Lung (tissue), 12 donors: ENCODE measurements around the gene PEPD. TPM values are rescaled to one million over a fixed set of nuclear protein-coding genes. Genes with fewer than 3 reads are reported as not detected.

ENCODE experiments used
- ATAC-seq: fragments of 200-7000 bp; cut with Tn5 transposase; one replicate; pipeline ENCODE4 v1.9.1; 2020; ENCODE audit warnings: moderate number of reproducible peaks; ENCODE audit not compliant: insufficient read depth, low FRiP score
- DNase-seq, 3 donors: peaks; one replicate each; pipeline ENCODE4 v3.0.0-alpha.2; 2013 to 2017
- H3K27ac ChIP-seq, 2 donors: one replicate each; pipeline ENCODE4 v1.5.1; 2013; ENCODE audit warnings: mild to moderate bottlenecking in 2 of 2, moderate library complexity in 2 of 2, control low read depth in 1 of 2, inconsistent platforms in 1 of 2, low read depth in 1 of 2, low read length in 1 of 2
- H3K27me3 ChIP-seq, 3 donors: one replicate each; pipeline ENCODE4 v1.5.1; 2013; ENCODE audit warnings: low read length in 2 of 3; ENCODE audit not compliant: control insufficient read depth in 3 of 3, insufficient read depth in 3 of 3
- H3K36me3 ChIP-seq, 4 donors: one replicate each; pipeline ENCODE4 v1.5.1; 2013; ENCODE audit warnings: low read length in 4 of 4, mild to moderate bottlenecking in 1 of 4, moderate library complexity in 1 of 4; ENCODE audit not compliant: control insufficient read depth in 4 of 4, insufficient read depth in 4 of 4
- H3K4me1 ChIP-seq, 5 donors: one replicate each; pipeline ENCODE4 v1.5.1; 2013; ENCODE audit warnings: low read length in 5 of 5, mild to moderate bottlenecking in 2 of 5, moderate library complexity in 1 of 5; ENCODE audit not compliant: control insufficient read depth in 5 of 5, insufficient read depth in 5 of 5
- H3K4me3 ChIP-seq: one replicate; pipeline ENCODE4 v1.5.1; 2013; ENCODE audit warnings: mild to moderate bottlenecking, control low read depth, moderate library complexity
- H3K9ac ChIP-seq, 2 donors: one replicate each; pipeline ENCODE4 v1.5.1; 2013; ENCODE audit warnings: low read length in 2 of 2, control low read depth in 1 of 2; ENCODE audit not compliant: insufficient read depth in 1 of 2
- H3K9me3 ChIP-seq, 4 donors: one replicate each; pipeline ENCODE4 v1.5.1; 2013; ENCODE audit warnings: low read length in 3 of 4, mild to moderate bottlenecking in 1 of 4, moderate library complexity in 1 of 4; ENCODE audit not compliant: control insufficient read depth in 4 of 4, insufficient read depth in 3 of 4
- CTCF ChIP-seq: IDR thresholded peaks from 2 replicates; pipeline ENCODE4 v1.5.1; 2012; ENCODE audit warnings: mild to moderate bottlenecking; ENCODE audit errors: control extremely low read depth, extremely low read depth
- WGBS, 2 donors: extraction: QIAGEN DNeasy Blood & Tissue Kit; methylation state at CpG; one replicate each; pipeline ENCODE4 v1.1.7; 2013; 5-methylcytosine and 5-hydroxymethylcytosine counted together
- polyA plus RNA-seq, 2 donors: library from polyadenylated mRNA; stranded (reverse); fragments of 200-250 nt; gene quantifications; one replicate each; pipeline ENCODE4 v1.2.1, GENCODE V29; 2013
- total RNA-seq, 2 donors: library from RNA; depleted of rRNA in 1 of 2; stranded (reverse); fragments of >200 nt in 1 of 2; gene quantifications; one replicate each; pipeline ENCODE4 v1.2.1, GENCODE V29; 2014 to 2021
- donor health status: control.
- donor health status: control.
- donor health status: Bipolar disorder and iron deficiency.
- donor health status: healthy.
- donor health status: DM: yes; HTN: yes; CAD: no.

The PEPD gene
- total and polyA plus RNA-seq, 4 donors, result 29.6 to 88.2 (median 73.4) TPM

- peak overlapping the region in 1 of 2 donors; percentile 17 for H3K9ac ChIP-seq
- no peaks in the 10 kb centered on the region for H3K9me3 ChIP-seq
- no peak for TF ChIP-seq CTCF
- peak in 2 of 3 donors; percentile 40 to 73 for DNase-seq
- ATAC-seq, result no peak
- H3K36me3 ChIP-seq, result peaks cover 0 to 7% (median 0%) of the 10 kb centered on the region in 4 donors
- 69 to 80% methylated on average over 8 of the region's 8 CpGs for WGBS, 2 donors
- H3K4me3 ChIP-seq, result no peak overlapping the region
- H3K27me3 ChIP-seq, result no peaks in the 10 kb centered on the region
- H3K4me1 ChIP-seq, result peaks cover 0 to 40% (median 21%) of the 10 kb centered on the region in 5 donors
- no peak overlapping the region for H3K27ac ChIP-seq
These were observed 116.4 kb downstream of the PEPD start for GRCh38 chr19:33405254-33405552.

- ATAC-seq (no peak), DNase-seq (peak; percentile 78 to 93 (median 85))
- peaks cover 0 to 3% (median 0%) of the 10 kb centered on the region in 4 donors for H3K36me3 ChIP-seq
- peaks cover 0 to 40% (median 21%) of the 10 kb centered on the region in 5 donors for H3K4me1 ChIP-seq
- 75 to 81% methylated on average over 18 of the region's 18 CpGs for WGBS, 2 donors
- H3K27ac ChIP-seq, result no peak overlapping the region
- H3K27me3 ChIP-seq, result no peaks in the 10 kb centered on the region
- H3K4me3 ChIP-seq, result no peak overlapping the region
- no peaks in the 10 kb centered on the region for H3K9me3 ChIP-seq
- no peak for TF ChIP-seq CTCF
- H3K9ac ChIP-seq, result peak overlapping the region in 1 of 2 donors; percentile 42
These were observed 116.9 kb downstream of the PEPD start for GRCh38 chr19:33404506-33405253.

- Histone ChIP-seq H3K4me1 (peaks cover 0 to 40% (median 21%) of the 10 kb centered on the region in 5 donors), H3K27ac (peak overlapping the region in 1 of 2 donors; percentile 61), H3K36me3 (peaks cover 0 to 5% (median 0%) of the 10 kb centered on the region in 4 donors), H3K9ac (peak overlapping the region in 1 of 2 donors; percentile 42), H3K4me3 (no peak overlapping the region), H3K9me3 (no peaks in the 10 kb centered on the region), H3K27me3 (no peaks in the 10 kb centered on the region)
- no peak for DNase-seq
- no peak for ATAC-seq
- 76 to 83% methylated on average over 6 of the region's 6 CpGs for WGBS, 2 donors
- no peak for TF ChIP-seq CTCF
These were observed 117.7 kb downstream of the PEPD start for GRCh38 chr19:33403973-33404304.
